ENCODE data around the gene POLR1G. TPM values are rescaled to one million over a fixed set of nuclear protein-coding genes. Genes with fewer than 3 reads are reported as not detected.

Gene POLR1G, protein sequence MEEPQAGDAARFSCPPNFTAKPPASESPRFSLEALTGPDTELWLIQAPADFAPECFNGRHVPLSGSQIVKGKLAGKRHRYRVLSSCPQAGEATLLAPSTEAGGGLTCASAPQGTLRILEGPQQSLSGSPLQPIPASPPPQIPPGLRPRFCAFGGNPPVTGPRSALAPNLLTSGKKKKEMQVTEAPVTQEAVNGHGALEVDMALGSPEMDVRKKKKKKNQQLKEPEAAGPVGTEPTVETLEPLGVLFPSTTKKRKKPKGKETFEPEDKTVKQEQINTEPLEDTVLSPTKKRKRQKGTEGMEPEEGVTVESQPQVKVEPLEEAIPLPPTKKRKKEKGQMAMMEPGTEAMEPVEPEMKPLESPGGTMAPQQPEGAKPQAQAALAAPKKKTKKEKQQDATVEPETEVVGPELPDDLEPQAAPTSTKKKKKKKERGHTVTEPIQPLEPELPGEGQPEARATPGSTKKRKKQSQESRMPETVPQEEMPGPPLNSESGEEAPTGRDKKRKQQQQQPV
- 3.9 TPM for total RNA-seq
- polyA plus RNA-seq (ENCODE audit: insufficient read depth, low read depth, low replicate concordance): 2.4 TPM
- long read RNA-seq, donor 1, partial matches to known transcripts: 0 of 2 reads
- long read RNA-seq, donor 1, other reads (novel, unspliced or antisense): 0 of 2 reads
- long read RNA-seq, donor 2, partial matches to known transcripts: 36 of 61 reads
- long read RNA-seq, donor 2, other reads (novel, unspliced or antisense): 24 of 61 reads
- long read RNA-seq, donor 3: 0 reads
- long read RNA-seq, donor 4, partial matches to known transcripts: 0 of 1 reads
- long read RNA-seq, donor 4, other reads (novel, unspliced or antisense): 0 of 1 reads
- long read RNA-seq, donor 5: 0 reads
- long read RNA-seq, donor 6, partial matches to known transcripts: 27 of 60 reads
- long read RNA-seq, donor 6, other reads (novel, unspliced or antisense): 33 of 60 reads
- long read RNA-seq, donor 7, partial matches to known transcripts: 0 of 5 reads
- long read RNA-seq, donor 7, other reads (novel, unspliced or antisense): 4 of 5 reads
- long read RNA-seq, donor 8, partial matches to known transcripts: 0 of 4 reads
- long read RNA-seq, donor 8, other reads (novel, unspliced or antisense): 0 of 4 reads
- long read RNA-seq, donor 9, partial matches to known transcripts: 0 of 2 reads
- long read RNA-seq, donor 9, other reads (novel, unspliced or antisense): 0 of 2 reads
- long read RNA-seq, donor 10, partial matches to known transcripts: 0 of 3 reads
- long read RNA-seq, donor 10, other reads (novel, unspliced or antisense): 0 of 3 reads

DNA sequence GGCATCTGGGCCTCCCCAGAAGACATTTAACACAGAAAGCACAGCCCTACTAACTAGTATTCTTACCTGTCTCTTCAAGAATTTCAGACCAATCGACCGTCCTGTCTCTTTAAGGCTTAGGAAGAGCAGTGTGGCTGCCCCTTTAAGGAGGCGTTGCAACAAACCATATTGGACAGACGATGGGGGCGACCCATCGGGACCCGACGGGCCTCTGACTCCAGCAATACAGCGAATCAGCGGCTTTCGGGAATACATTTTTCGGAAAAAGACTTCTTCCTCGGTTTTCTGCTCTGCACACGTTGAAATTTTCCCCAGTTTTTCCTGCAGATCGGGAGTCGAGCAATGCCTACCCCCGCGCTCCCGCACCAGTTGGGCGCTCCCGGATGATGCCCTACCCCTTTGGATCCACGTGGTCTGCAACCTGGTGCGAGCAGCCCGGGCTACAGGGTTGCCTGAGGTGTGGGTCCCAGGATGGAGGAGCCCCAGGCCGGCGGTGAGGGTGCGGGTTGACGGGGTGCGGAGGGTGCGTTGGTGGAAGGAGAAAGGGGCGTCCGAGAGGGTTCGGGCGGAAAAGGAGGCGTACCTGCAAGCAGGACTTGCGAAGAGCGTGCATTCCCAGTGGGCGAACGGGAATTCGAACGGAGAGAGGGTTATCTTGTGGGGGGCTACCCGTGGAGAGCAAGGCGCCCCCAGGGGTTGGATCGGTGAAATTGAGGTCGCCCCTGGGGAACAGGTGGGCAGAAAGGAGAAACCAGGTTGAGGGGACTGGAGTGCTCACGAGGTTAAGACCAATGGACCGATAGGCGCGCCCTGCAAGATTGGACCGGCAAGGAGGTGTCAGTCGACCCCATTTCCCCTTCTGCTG lies at the start of gene POLR1G:
Gene POLR1G (plus strand): TSS at position 419 of the 865 bp plus-strand sequence. CDS start 53 bp downstream, at position 472.
- Histone ChIP-seq H3K36me3 (ENCODE audit: control insufficient read depth in 2 of 3, insufficient read depth in 3 of 3, low read length in 3 of 3) (no peaks in the 10 kb centered on the region), H3K27ac (ENCODE audit: low read depth in 2 of 2, low read length in 2 of 2) (peak within 1 kb of the TSS; percentile 88 to 99), H3K4me1 (ENCODE audit: control insufficient read depth in 2 of 3, insufficient read depth in 2 of 3, low read depth in 1 of 3, low read length in 3 of 3) (peaks cover 0 to 10% (median 9%) of the 10 kb centered on the region in 3 donors), H3K9ac (ENCODE audit: low read length in 3 of 3) (peak within 1 kb of the TSS; percentile 36 to 87 (median 50)), H3K27me3 (ENCODE audit: control insufficient read depth, insufficient read depth, low read length) (peaks cover 15% of the 10 kb centered on the region), H3K4me3 (ENCODE audit: low read length in 3 of 3) (peak within 1 kb of the TSS; percentile 67 to 92 (median 92)), H3K9me3 (ENCODE audit: control insufficient read depth in 2 of 3, insufficient read depth in 1 of 3, low read length in 3 of 3) (no peaks in the 10 kb centered on the region)
- DNase-seq: peak; percentile 82 to 95 (median 91)
- FAIRE-seq: no peak
- intact Hi-C loops (cut with DNase I): no loop called here
- TF ChIP-seq, protein P1, sequence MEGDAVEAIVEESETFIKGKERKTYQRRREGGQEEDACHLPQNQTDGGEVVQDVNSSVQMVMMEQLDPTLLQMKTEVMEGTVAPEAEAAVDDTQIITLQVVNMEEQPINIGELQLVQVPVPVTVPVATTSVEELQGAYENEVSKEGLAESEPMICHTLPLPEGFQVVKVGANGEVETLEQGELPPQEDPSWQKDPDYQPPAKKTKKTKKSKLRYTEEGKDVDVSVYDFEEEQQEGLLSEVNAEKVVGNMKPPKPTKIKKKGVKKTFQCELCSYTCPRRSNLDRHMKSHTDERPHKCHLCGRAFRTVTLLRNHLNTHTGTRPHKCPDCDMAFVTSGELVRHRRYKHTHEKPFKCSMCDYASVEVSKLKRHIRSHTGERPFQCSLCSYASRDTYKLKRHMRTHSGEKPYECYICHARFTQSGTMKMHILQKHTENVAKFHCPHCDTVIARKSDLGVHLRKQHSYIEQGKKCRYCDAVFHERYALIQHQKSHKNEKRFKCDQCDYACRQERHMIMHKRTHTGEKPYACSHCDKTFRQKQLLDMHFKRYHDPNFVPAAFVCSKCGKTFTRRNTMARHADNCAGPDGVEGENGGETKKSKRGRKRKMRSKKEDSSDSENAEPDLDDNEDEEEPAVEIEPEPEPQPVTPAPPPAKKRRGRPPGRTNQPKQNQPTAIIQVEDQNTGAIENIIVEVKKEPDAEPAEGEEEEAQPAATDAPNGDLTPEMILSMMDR (IDR thresholded peaks at IDR 0.05; ENCODE audit: borderline replicate concordance, extremely low read depth, insufficient read depth): peak; percentile 4

DNA sequence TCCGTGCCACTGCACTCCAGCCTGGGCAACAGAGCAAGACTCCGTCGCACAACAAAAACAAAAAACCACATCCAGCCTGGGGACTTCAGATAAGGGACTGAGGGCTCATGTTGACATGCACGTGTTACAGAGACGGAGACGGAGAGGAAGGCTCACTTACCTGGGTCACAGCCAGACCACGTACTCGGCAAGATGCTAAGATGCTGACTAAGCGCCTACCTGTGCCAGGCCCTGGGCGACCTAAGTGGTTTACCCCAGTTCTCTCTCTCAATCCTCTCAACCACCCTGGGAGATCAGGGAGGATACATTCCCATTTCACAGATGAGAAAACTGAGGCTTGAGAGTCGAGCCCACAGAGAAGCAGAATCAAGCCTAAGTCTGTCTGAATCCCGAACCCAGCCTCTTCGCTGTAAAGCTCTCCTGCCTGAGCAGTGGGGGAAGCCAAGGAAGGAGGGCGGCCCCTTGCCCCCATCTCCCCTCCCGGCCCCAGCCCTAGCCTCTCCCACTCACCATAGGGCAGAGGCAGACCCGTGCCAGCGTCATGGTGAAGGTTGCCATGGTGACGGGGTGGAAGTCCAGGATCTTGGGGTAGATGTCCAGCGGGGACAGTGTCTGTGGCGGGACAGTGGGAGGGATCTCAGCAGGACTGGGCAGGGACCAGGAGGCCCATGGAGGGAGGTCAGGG lies 49.5 kb upstream of the POLR1G start:
- H3K4me1 ChIP-seq (ENCODE audit: control insufficient read depth in 2 of 3, insufficient read depth in 2 of 3, low read depth in 1 of 3, low read length in 3 of 3): no peaks in the 10 kb centered on the region
- FAIRE-seq: no peak
- H3K9ac ChIP-seq (ENCODE audit: low read length in 3 of 3): no peak overlapping the region
- no peak overlapping the region for H3K4me3 ChIP-seq (ENCODE audit: low read length in 3 of 3)
- no peak overlapping the region for H3K27ac ChIP-seq (ENCODE audit: low read depth in 2 of 2, low read length in 2 of 2)
- intact Hi-C loops (cut with DNase I): no loop called here
- peaks cover 0 to 15% (median 3%) of the 10 kb centered on the region in 3 donors for H3K36me3 ChIP-seq (ENCODE audit: control insufficient read depth in 2 of 3, insufficient read depth in 3 of 3, low read length in 3 of 3)
- DNase-seq: no peak
- no peaks in the 10 kb centered on the region for H3K9me3 ChIP-seq (ENCODE audit: control insufficient read depth in 2 of 3, insufficient read depth in 1 of 3, low read length in 3 of 3)
- TF ChIP-seq, protein P1 (IDR thresholded peaks at IDR 0.05; ENCODE audit: borderline replicate concordance, extremely low read depth, insufficient read depth): no peak
- no peaks in the 10 kb centered on the region for H3K27me3 ChIP-seq (ENCODE audit: control insufficient read depth, insufficient read depth, low read length)

DNA sequence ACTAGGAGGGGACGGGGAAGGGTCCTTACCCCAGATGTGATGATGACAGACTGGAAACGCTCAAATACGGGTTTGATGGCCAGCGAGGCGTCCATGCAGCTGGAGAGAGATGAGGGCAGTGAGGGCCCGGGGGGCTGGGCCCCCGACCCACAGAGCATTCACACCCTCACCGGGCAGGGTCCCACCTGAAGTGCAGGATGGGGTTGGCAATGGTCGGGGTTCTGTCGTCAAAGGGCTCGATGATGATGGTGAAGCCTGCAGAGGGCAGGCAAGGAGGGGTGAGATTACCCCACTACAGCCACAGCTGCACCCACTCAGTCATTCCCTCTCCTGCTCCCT lies 49.0 kb upstream of the POLR1G start:
- DNase-seq (peak in 1 of 5 donors; percentile 33), FAIRE-seq (no peak)
- TF ChIP-seq, protein P1 (IDR thresholded peaks at IDR 0.05; ENCODE audit: borderline replicate concordance, extremely low read depth, insufficient read depth): no peak
- no peak overlapping the region for H3K27ac ChIP-seq (ENCODE audit: low read depth in 2 of 2, low read length in 2 of 2)
- H3K9ac ChIP-seq (ENCODE audit: low read length in 3 of 3): no peak overlapping the region
- no peak overlapping the region for H3K4me3 ChIP-seq (ENCODE audit: low read length in 3 of 3)
- no peaks in the 10 kb centered on the region for H3K9me3 ChIP-seq (ENCODE audit: control insufficient read depth in 2 of 3, insufficient read depth in 1 of 3, low read length in 3 of 3)
- H3K36me3 ChIP-seq (ENCODE audit: control insufficient read depth in 2 of 3, insufficient read depth in 3 of 3, low read length in 3 of 3): peaks cover 0 to 15% (median 3%) of the 10 kb centered on the region in 3 donors
- H3K4me1 ChIP-seq (ENCODE audit: control insufficient read depth in 2 of 3, insufficient read depth in 2 of 3, low read depth in 1 of 3, low read length in 3 of 3): no peaks in the 10 kb centered on the region
- intact Hi-C loops (cut with DNase I): no loop called here
- no peaks in the 10 kb centered on the region for H3K27me3 ChIP-seq (ENCODE audit: control insufficient read depth, insufficient read depth, low read length)

Measured in kidney (tissue), 22 donors.